Heart right ventricle (tissue), 16 donors: ENCODE measurements around the gene HES4. TPM values are rescaled to one million over a fixed set of nuclear protein-coding genes. Genes with fewer than 3 reads are reported as not detected.

ENCODE experiments used
- ATAC-seq, 8 donors: fragments of 200-7000 bp; cut with Tn5 transposase; one replicate each; pipeline ENCODE4 v1.9.1; 2020; ENCODE audit warnings: mild to moderate bottlenecking in 8 of 8, moderate library complexity in 8 of 8, moderate number of reproducible peaks in 1 of 8
- DNase-seq, 2 donors: peaks; one replicate each; pipeline ENCODE4 v3.0.0-alpha.2; 2020
- H3K27ac ChIP-seq, 10 donors: fragments of 200-600 bp; sonication (generic) in 2 of 10; one replicate each; pipeline versions ENCODE4 v1.5.0 to v1.8.0; 2020 to 2022; ENCODE audit warnings: mild to moderate bottlenecking in 3 of 10
- H3K27me3 ChIP-seq, 7 donors: fragments of 200-600 bp; one replicate each; pipeline ENCODE4 v1.8.0; 2021 to 2022; ENCODE audit warnings: mild to moderate bottlenecking in 2 of 7
- H3K36me3 ChIP-seq, 9 donors: fragments of 200-600 bp; sonication (generic) in 1 of 9; one replicate each; pipeline versions ENCODE4 v1.5.0 to v1.8.0; 2020 to 2022; ENCODE audit warnings: mild to moderate bottlenecking in 2 of 9
- H3K4me1 ChIP-seq, 9 donors: fragments of 200-600 bp; sonication (generic) in 1 of 9; one replicate each; pipeline versions ENCODE4 v1.5.0 to v1.8.0; 2020 to 2022; ENCODE audit warnings: mild to moderate bottlenecking in 4 of 9
- H3K4me3 ChIP-seq, 10 donors: fragments of 200-600 bp; sonication (generic) in 2 of 10; one replicate each; pipeline versions ENCODE4 v1.5.0 to v1.8.0; 2020 to 2022; ENCODE audit warnings: mild to moderate bottlenecking in 7 of 10, moderate library complexity in 2 of 10
- H3K9me3 ChIP-seq, 11 donors: fragments of 200-600 bp in 10 of 11; sonication (generic) in 2 of 11; one replicate each; pipeline versions ENCODE4 v1.5.0 to v1.8.0; 2013 to 2022; ENCODE audit warnings: mild to moderate bottlenecking in 2 of 11, control low read depth in 1 of 11, moderate library complexity in 1 of 11
- CTCF ChIP-seq, 9 donors: fragments of 200-600 bp; sonication (generic) in 2 of 9; IDR thresholded peaks; one replicate each; pipeline versions ENCODE4 v1.5.0 to v1.8.0; 2021 to 2022; ENCODE audit warnings: antibody characterized with exemption in 9 of 9, mild to moderate bottlenecking in 5 of 9, moderate library complexity in 1 of 9
- WGBS, 2 donors: extraction: QIAGEN DNeasy Blood & Tissue Kit; methylation state at CpG; one replicate each; pipeline ENCODE4 v1.1.7; 2013; ENCODE audit warnings: inconsistent platforms in 1 of 2; 5-methylcytosine and 5-hydroxymethylcytosine counted together
- intact Hi-C, 10 donors: fragments of 100-400 bp; cut with DNase I; formaldehyde crosslinking; loops; one replicate each; pipeline versions ENCODE4 v1.11.1 to v1.14.2; 2022
- polyA plus RNA-seq, 2 donors: library from polyadenylated mRNA; stranded (reverse); fragments of 200-250 nt; gene quantifications; one replicate each; pipeline ENCODE4 v1.2.3, GENCODE V29; 2013
- total RNA-seq, 10 donors: library from RNA; stranded (reverse); fragmentation: NEBNext Ultra II Directional in 3 of 10; extraction: Animal tissue kit (Norgen Biotek cat#: 25700) in 3 of 10; gene quantifications; one replicate each; pipeline versions ENCODE4 v1.2.1 to v1.2.4, GENCODE V29; 2021 to 2023
- donor health status: Arrhythmogenic right ventricular cardiomyopathy.
- donor health status: ischemic (EF 13 %, LVEDD 7.1; RV severe dilation, severe dysfunction).
- donor health status: healthy with polysubstance abuse.
- donor health status: DM: no; HTN: yes; CAD: no.
- donor health status: DM: no; HTN: no; CAD: no.
- donor health status: ischemic (EF 25% LVEDD 6.9; RV normal size, moderate dysfunction).
- donor health status: ischemic (EF 25% LVEDD 5.7; RV mildly dilated, moderate dysfunction).
- donor health status: healthy.
- donor health status: DM: yes; HTN: yes; CAD: no.
- donor health status: Ischemic cardiomyopathy.
- donor health status: ischemic (EF 35%, LVEDD 5.7; RV mildly dilated, moderate dysfunction).
- donor health status: nonischemic (EF 11% LVEDD 7.7; RV severe dilation, severe dysfunction).
- donor health status: DM: yes; HTN: yes; CAD: no.
- donor health status: PGD.
- donor health status: ischemic (EF 29% LVEDD 5.4; RV normal size, mild dysfunction).
- donor health status: nonischemic (EF 23%, LVEDD 6.1; RV moderate dilation, normal function).

Gene HES4
- total and polyA plus RNA-seq, 12 donors = 28.5 to 78.1 (median 45.1) TPM

GRCh38 chr1:983798-984475, 16.0 kb downstream of the HES4 start:
- Histone ChIP-seq H3K4me1 (peaks cover 0 to 41% (median 3%) of the 10 kb centered on the region in 9 donors), H3K4me3 (peak overlapping the region in 5 of 10 donors; percentile 23 to 39 (median 32)), H3K9me3 (peaks cover 0 to 5% (median 0%) of the 10 kb centered on the region in 11 donors), H3K27me3 (peaks cover 0 to 31% (median 7%) of the 10 kb centered on the region in 7 donors), H3K36me3 (no peaks in the 10 kb centered on the region), H3K27ac (peak overlapping the region in 2 of 10 donors; percentile 87 to 96)
- intact Hi-C loops = loop anchor here in 9 of 10 donors (2.0 to 5.0 kb wide), 3 partner anchors 78 to 83 kb away; no protein-coding TSS in a partner anchor
- WGBS, 2 donors = 21 to 24% methylated on average over 24 to 29 of the region's 29 CpGs
- ATAC-seq (peak in 1 of 8 donors; percentile 4), DNase-seq (peak; percentile 48 to 67)
- TF ChIP-seq CTCF (IDR thresholded peaks at IDR 0.05) = peak; percentile 92 to 98 (median 94)

- no peak for ATAC-seq
- TF ChIP-seq CTCF (IDR thresholded peaks at IDR 0.05) = no peak
- H3K4me3 ChIP-seq = peak overlapping the region in 6 of 10 donors; percentile 1 to 60 (median 51)
- H3K9me3 ChIP-seq = peaks cover 0 to 1% (median 0%) of the 10 kb centered on the region in 11 donors
- DNase-seq = peak in 1 of 2 donors; percentile 25
- H3K27me3 ChIP-seq = peaks cover 0 to 31% (median 7%) of the 10 kb centered on the region in 7 donors
- peaks cover 0 to 4% (median 0%) of the 10 kb centered on the region in 9 donors for H3K36me3 ChIP-seq
- H3K27ac ChIP-seq = peak overlapping the region; percentile 83 to 97 (median 96)
- peaks cover 0 to 47% (median 3%) of the 10 kb centered on the region in 9 donors for H3K4me1 ChIP-seq
- WGBS, 2 donors = 86 to 88% methylated on average over 42 to 43 of the region's 43 CpGs
- intact Hi-C loops = loop anchor here in 5 of 10 donors (2.0 to 5.0 kb wide), 3 partner anchors 79 to 84 kb away; no protein-coding TSS in a partner anchor
Observed at GRCh38 chr1:982765-983436, 17.0 kb downstream of the HES4 start.

- WGBS, 2 donors = 40% methylated on average over 27 to 28 of the region's 28 CpGs
- TF ChIP-seq CTCF (IDR thresholded peaks at IDR 0.05) = no peak
- Histone ChIP-seq H3K9me3 (no peaks in the 10 kb centered on the region), H3K27ac (peak within 1 kb of the TSS; percentile 83 to 97 (median 96)), H3K27me3 (peaks cover 0 to 25% (median 7%) of the 10 kb centered on the region in 7 donors), H3K4me1 (peaks cover 0 to 47% (median 3%) of the 10 kb centered on the region in 9 donors), H3K4me3 (peak within 1 kb of the TSS; percentile 37 to 60 (median 57)), H3K36me3 (peaks cover 0 to 4% (median 0%) of the 10 kb centered on the region in 9 donors)
- intact Hi-C loops = loop anchor here in 5 of 10 donors (2.0 to 5.0 kb wide), 3 partner anchors 80 to 85 kb away; no protein-coding TSS in a partner anchor
- ATAC-seq = peak; percentile 59 to 79 (median 74)
- DNase-seq = peak; percentile 80 to 84
Observed at GRCh38 chr1:981955-982558, 17.8 kb downstream of the HES4 start, which contains the start of gene PERM1. TSS of gene PERM1 (minus strand) at chr1:982093. CDS start at chr1:981029, 1,064 bp downstream.
